GM23248 (cell line): ENCODE data around the gene GPRIN1.

Experiments used
- EZH2 ChIP-seq: fragments of 200-600 bp; sonication (generic); IDR thresholded peaks from 2 replicates; pipeline ENCODE4 v1.6.1; 2018; ENCODE audit warnings: antibody characterized with exemption, mild to moderate bottlenecking; ENCODE audit not compliant: insufficient read depth, poor library complexity, severe bottlenecking
- EZH2phosphoT487 ChIP-seq: fragments of 200-600 bp; sonication (generic); IDR thresholded peaks from 2 replicates; pipeline ENCODE4 v1.6.1; 2018; ENCODE audit warnings: antibody characterized with exemption, moderate library complexity, mild to moderate bottlenecking, low read depth; ENCODE audit not compliant: insufficient read depth

DNA sequence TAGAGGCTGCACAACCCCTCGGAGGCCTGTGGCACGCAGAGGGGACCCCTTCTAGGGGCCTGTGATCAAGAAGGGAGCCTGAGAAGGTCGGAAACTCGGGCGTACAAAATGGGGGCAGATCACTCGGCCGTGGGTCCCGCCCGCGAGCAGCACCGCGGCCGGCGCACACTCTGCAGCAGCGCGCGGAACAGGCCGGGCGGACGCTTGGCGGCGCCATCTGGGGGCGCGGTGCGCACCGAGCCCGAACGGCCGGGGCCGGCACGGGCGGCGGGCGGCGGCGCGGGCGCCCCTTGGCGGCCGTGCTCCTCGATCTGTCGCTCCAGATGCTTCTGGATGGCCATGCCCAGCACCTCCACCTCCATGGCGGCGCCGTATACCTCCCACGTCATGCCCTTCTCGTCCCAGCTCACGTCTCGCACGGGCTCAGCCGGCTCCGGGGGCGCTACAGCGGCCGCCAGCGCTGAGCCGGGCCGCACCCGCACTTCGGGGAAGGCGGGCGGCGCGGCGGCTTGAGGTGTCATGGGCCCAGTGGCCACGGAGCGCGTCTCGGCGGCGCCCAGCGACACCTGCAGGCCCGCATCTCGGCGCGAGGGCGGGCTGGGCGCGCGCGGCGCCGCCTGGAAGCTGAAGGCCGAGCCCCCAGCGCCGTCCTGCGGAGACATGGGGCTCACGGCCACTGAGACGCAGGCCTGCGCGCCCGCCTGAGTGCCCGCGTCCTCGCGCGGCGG is 13.1 kb downstream of the GPRIN1 start:
- no peak for TF ChIP-seq EZH2phosphoT487
- no peak for TF ChIP-seq EZH2
